NCI-H2107 treated with DMSO at 0.1 percent for 48 hours (cell line): ENCODE measurements around the gene MGAT5.

ENCODE experiments used
- DNase-seq: peaks from one replicate; lab custom pipeline; 2025; ENCODE audit not compliant: unreplicated experiment; lab: John Stamatoyannopoulos, UW

The MGAT5 gene

GRCh38 chr2:134230885-134231284 lies 23.0 kb upstream of the MGAT5 start:
- no peak for DNase-seq

DNA sequence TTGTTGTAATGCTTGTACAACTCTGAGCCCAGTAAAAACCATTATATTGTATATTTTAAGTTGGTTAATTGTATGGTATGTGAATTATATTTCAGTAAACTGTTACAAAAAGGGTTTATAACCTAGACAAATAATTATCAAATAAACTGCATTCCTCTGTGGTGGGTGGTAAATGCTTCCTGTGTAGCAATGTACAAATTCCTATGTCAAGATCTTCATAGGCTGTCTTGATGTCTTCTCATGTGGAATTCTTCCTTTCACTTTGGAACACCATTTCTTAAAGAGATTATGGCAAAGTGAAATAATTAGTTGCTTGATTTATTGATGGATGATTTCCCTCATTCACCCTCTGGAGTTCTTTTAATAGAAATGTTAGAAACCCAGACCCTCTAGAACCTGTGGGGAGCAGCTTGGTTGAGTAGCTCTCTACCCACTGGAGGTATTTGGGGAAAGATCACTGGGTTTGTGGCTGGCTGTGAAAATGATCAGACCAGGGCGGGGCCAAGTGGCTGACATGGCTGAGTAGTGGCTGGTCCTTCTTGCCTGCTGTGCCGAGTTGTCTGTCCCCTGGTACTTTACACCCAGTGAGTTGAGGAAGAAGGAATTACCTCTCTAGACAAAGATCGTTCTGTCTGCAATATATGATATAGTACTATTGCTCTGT lies 22.4 kb upstream of the MGAT5 start:
- DNase-seq: no peak

- DNase-seq: no peak
Observed at GRCh38 chr2:134231965-134232340, 21.9 kb upstream of the MGAT5 start.

DNA sequence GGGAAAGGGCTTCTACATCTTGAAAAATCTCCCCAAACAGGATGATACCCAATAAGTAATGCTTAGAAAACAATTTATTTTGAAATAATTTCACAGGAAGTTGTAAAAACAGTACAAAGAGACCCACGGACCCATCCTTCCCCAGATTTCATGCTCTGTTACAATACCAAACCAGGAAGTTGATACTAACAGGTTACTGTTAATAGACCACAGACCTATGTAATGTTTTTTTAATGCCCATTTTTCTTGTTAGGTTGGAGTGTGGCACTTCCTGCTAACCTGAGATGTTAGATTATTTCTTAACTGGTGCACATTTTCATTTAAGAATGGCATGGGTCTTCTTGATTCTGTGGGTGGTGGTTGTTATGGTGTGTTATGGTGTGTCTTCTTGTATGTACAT lies 21.4 kb upstream of the MGAT5 start:
- DNase-seq: no peak

DNA sequence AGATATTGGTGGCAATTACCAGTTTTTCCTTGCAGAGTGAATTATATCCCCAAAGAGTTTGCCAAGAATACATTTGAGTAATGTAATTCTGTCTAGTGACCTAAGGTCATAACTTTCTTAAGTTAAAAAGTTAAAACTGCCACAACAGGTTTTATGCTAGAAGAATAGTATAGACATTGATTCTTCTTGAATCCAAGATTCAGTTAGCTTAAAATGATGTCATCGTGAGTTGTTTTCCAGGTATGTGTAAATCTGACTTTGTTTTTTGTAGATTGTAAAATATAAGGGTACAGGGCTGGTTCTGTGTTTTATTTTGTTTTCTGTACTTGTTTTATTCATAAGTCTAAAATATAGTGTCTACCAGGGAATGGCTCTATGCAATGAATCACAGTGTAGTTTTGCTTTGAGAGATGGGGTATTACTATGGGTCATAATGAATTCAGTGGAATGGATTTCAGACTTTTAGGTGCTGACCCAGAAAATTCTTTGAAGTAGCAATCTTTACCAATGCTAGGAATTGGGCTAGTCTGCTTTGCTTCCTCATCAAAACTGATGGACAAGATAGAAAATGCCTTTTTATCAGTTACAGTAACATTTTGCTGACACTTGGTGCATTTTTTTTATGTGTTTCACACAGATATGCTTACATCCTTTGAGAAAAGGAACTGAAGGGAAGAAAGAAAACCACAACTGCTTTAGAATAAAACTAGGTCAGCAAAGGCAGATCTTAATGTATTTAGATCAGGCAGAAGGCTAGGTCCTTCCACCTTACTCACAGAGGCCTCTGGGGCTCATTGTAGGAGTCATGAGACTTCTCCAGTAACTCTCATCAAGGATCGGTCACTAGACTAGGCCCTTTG lies 20.8 kb upstream of the MGAT5 start:
- no peak for DNase-seq

DNA sequence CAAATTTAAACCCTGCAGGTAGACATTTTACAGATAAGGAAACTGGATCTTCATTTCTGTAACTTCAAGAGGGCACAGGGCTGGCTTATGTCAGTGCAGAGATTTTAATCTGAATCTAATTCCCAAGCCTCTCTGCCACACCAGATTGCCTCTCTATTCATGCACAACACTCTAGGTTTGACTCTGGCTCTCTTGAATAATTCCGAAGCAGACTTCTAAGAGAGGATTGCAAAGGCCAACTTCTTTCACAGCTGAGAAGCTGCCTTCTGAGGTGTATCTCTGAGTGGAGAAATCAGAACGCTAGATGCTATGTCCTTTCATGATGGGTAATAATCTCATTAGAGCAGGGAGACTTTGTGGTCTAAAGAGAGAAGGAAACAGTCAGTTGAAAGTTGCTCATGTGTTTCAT lies 20.1 kb upstream of the MGAT5 start:
- no peak for DNase-seq

DNA sequence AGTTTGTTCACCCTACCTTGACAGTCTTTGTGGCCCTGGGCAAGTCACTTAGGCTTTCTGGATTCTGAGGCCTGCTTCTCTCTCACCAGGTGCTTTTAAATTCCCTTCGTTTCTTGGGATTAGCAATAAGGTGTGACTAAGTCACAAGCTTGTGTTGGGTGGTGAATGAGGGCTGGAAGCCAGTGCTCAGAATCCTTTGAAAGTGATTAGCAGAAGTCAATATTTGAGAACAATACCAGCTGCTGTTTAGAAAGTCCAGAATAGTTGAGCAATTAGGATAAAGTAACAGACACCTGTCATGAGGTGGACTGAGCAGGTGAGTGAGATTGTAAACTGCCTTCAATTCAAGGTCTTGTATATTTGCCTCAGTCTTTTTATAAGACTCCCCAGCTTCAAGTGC lies 19.3 kb upstream of the MGAT5 start:
- peak; percentile 41 for DNase-seq

DNA sequence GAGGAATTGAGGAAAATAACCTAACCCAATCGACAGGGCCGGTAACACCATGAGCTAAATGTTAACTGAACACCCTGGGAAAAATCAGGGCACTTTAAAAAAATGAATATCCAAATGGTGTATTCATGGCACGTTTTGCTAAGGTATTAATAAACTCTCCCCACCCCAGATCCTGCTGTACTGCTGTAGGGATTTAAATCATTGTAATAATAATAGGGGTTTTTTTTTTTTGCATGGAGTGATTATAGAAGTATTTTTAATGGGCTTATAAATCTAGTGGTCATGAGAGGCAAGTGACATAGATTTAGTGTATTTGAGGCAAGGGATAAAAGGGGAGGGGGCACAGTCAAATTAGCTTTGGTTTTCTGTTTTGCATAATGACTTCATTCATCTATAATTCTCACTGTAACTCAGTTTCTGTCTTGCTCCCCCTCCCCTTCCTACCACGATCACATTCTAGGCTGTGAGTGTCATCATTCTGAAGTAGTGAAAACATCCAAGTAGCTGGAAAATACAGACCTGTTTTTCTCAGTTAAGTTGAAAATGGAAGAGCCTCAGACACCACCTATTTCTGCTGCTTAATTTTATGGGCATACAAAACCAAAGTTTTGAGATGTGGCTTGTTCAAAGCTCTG lies 18.2 kb upstream of the MGAT5 start:
- no peak for DNase-seq

DNA sequence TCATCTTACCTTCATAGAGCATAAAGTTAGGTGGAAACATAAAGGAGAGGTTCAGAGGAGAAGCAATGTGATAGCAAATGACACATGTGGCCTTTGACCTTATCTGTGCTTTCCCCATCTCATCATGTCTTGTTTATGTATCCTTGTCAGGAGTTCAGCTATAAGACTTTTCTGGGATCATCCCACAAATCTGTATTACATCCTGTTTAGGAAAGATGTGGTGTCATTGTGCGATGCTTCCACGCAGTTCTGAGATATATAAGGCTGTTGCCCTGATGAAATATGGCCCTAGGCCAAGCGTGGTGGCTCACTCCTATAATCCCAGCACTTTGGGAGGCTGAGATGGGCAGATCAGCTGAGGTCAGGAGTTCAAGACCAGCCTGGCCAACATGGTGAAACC lies 15.5 kb upstream of the MGAT5 start:
- DNase-seq: no peak

DNA sequence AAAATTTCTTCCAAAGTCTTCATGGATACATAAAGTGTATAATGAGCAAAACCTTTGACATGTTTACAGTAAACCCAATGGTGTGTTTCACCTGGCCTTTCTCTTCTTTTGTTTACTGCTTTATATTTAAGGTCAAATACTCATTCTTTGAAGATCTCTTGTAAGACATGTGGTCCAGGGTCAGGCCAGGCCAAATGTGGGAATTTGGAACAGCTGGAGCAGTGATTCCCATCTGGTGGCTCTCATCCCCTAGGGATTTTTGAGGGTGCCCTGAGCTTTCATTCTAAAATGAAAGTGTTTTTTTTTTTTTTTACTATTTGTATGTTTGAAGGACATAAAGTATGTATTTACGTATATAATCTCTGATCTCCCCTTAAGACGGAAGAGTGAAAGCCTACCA lies 13.8 kb upstream of the MGAT5 start:
- no peak for DNase-seq

- DNase-seq: no peak
Observed at GRCh38 chr2:134241911-134242310, 12.0 kb upstream of the MGAT5 start.

DNA sequence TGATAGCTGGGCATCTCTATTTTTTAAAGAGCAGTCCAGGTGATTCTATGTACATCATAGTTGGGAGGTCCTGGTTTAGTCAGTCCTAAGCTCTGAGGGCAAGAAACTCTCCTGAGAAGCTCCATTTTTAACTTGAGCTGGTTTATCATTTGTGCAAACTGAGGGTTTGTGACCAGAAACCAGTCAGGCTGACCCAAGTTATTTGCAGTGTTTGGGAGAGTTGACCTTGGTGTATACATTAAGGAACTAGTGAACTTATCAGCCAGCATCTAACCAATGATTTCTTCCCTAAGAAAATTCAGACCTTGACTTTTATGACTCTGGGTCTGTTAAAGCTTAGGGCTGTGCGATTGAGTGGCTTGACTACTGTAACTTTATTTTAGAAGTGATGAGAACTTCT lies 10.6 kb upstream of the MGAT5 start:
- no peak for DNase-seq

DNA sequence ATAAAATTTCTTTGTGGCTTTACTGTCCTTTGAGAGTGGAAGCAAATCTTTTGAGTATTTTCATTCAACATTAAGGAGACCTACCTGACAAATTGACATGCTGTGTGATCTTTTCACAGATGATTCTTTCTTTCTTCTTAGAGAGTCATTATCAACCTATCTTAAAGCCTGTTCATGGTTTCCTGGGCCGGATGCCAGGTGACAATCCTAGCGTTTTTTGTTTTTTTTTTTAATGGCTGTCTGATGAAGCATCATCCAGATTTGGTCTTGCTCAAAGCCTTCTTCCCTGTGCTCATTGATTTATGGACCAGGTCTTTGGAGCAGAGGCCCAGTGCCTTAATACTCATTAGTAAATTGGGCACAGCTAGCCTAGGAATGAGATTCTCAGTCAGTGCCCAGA lies 9.8 kb upstream of the MGAT5 start:
- no peak for DNase-seq

DNA sequence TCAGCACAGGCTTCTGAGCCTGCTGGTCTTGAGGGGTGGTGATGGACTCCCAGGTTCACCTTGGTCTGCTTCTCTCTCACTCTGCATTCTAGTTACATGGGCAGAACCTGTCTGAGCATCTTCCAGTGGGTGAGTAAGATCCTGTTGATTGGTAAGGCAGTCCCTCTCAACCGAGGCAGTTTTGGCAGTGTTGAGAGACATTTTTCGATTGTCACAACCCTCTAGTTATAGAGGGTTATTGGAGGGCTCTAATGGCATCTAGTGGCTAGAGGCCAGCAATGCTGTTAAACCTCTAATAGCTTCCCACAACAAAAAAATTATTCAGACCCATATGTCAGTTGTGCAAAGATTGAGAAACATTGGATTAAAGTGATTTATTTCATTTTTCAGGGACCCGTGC lies 9.3 kb upstream of the MGAT5 start:
- DNase-seq: no peak

DNA sequence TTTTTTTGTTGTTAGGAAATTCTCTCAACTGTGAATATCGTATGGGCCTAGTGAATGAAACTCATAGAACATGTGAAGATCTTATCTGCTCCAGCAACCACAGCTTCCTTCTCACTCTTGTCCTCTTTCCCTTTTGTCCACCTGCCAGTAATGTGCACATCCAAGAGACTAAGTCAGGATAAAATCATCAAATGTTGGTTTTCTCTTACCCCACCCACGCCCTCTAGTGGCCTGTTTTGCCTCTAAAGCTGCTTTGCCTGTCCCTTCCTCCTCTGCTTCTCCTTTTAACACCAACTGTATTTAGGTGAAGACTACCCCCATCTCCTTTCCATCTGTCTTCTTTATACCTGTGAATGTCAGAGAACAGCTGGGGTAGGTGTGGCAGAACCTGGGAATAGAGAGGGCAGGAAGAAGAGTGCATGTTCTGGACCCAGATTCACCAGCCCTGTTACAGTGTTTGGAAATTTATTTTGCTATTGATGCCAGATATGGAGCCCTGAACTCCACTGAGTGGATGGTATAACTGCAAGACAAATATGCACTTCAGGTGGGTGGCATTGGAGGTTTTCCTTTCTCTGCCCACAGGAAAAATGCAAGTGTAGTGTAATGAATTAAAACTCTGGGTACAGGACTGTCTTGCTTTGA lies 8.4 kb upstream of the MGAT5 start:
- peak; percentile 44 for DNase-seq

- DNase-seq: no peak
Observed at GRCh38 chr2:134246154-134246874, 7.6 kb upstream of the MGAT5 start.

DNA sequence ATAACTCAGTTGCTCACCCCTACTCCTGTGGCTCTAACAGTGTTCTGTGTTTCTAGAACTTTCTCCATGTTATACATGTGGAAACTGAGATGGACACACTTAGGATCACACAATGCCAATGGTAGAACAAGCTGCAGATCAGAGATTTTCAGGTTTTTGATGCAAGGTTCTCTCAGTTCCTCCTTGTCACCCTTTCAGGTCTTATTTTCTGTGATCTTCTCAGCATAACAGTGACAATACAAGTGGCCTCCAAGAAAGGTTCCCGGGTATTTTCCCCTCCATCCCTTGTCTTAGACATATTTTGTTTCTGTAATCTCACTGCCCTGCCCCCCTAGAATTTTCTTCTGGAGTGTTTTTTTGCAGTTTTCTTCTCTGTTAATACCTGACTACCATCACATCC lies 6.2 kb upstream of the MGAT5 start:
- DNase-seq: no peak

DNA sequence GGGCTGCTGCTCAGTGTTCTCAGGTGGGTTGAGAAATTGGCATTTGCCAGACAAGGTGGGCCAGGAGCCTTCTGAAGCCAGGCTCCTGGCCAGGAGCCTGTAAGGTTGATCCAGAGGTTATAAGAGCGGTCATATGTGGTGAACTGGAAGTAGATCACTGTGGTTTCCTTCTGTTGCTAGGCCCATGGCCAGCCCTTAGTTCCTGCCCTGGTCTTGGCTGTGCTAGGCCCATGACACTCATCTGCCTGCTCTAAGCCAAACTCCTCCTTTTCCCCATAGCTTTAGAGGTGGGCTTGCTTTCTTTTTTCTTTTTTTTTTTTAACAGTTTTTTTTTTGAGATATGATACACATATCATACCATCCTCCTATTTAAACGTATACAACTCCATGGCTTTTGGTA lies 5.0 kb upstream of the MGAT5 start:
- DNase-seq: no peak

DNA sequence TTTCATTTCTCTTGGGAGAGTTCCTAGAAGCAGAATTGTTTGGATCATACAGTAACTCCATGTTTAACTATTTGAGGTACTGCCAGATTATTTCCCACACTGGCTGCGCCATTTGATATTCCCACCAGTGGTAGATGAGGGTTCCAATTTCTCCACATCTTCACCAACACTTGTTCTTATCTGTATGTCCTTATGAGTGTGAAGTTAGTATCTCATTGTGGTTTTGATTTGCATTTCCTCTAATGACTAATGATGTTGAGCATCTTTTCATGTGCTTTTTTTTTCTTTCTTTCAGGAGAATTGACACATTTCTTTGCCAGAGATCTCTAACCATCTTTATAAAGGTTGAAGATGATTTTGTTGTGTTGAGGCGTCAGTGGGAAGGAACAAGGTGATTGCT lies 4.1 kb upstream of the MGAT5 start:
- DNase-seq: no peak

DNA sequence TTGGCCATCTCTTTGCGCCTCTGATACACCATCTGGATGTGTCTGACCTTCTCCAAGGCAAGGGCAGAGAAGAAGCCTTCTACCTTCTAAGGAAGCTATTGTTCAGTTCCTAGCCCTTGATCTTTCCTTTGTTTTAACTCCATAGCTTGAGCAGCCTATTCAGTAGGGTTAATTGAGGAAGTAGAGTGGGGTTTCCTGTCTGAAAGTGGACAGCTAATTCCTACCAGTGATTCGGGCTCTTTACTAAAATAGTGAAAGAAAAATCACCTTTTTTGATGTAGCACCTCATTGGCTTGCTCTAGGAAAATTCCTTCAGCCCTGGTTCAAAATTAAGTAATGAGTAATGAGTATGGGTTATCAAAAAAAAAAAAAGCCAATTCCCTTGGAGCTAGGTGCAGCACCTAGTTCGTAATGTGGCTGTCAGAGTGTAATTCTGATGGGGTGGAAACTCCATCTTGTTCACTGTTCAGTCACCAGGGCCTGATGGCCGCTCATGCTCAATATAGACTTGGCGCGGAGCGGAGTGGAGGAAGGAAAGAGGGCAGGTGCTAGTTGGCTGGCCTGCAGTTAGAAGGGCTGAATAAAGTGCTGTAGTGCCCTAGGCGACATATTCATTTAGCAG lies 2.9 kb upstream of the MGAT5 start:
- no peak for DNase-seq
